Measurements from ENCODE around the gene MOK.

The MOK gene

GRCh38 chr14:102187568-102188001 is 117.4 kb downstream of the MOK start:
- no peak overlapping the region for H3K4me3 ChIP-seq (IDR thresholded peaks at IDR 0.05; ENCODE audit: insufficient read depth, low read depth, low read length)
- H3K36me3 ChIP-seq (ENCODE audit: insufficient read depth), result no peaks in the 10 kb centered on the region
- H3K79me2 ChIP-seq (ENCODE audit: insufficient read depth, low read depth), result peaks cover 38% of the 10 kb centered on the region
- no peaks in the 10 kb centered on the region for H3K4me1 ChIP-seq (ENCODE audit: low read depth, poor library complexity, severe bottlenecking)
- no peak overlapping the region for H3K4me2 ChIP-seq
- no peaks in the 10 kb centered on the region for H3K27me3 ChIP-seq (ENCODE audit: insufficient read depth, low read depth)
- H3K9ac ChIP-seq, result no peak overlapping the region
- H2AFZ ChIP-seq (ENCODE audit: low read depth), result no peak overlapping the region
- H3K27ac ChIP-seq, result no peak overlapping the region
- H4K20me1 ChIP-seq (ENCODE audit: insufficient read depth), result no peaks in the 10 kb centered on the region
- no peak for TF ChIP-seq CTCF (conservative IDR thresholded peaks at IDR 0.05; ENCODE audit: low read depth, low read length)

GRCh38 chr14:102187044-102187443 is 117.9 kb downstream of the MOK start:
- Histone ChIP-seq H3K9ac (no peak overlapping the region), H3K4me2 (no peak overlapping the region), H3K27ac (no peak overlapping the region), H3K79me2 (ENCODE audit: insufficient read depth, low read depth) (peaks cover 38% of the 10 kb centered on the region), H3K4me1 (ENCODE audit: low read depth, poor library complexity, severe bottlenecking) (peaks cover 4% of the 10 kb centered on the region), H3K4me3 (IDR thresholded peaks at IDR 0.05; ENCODE audit: insufficient read depth, low read depth, low read length) (no peak overlapping the region), H3K36me3 (ENCODE audit: insufficient read depth) (no peaks in the 10 kb centered on the region), H2AFZ (ENCODE audit: low read depth) (no peak overlapping the region), H3K27me3 (ENCODE audit: insufficient read depth, low read depth) (no peaks in the 10 kb centered on the region), H4K20me1 (ENCODE audit: insufficient read depth) (no peaks in the 10 kb centered on the region)
- no peak for TF ChIP-seq CTCF (conservative IDR thresholded peaks at IDR 0.05; ENCODE audit: low read depth, low read length)

- H4K20me1 ChIP-seq (ENCODE audit: insufficient read depth), result no peaks in the 10 kb centered on the region
- H3K4me2 ChIP-seq, result no peak overlapping the region
- H2AFZ ChIP-seq (ENCODE audit: low read depth), result no peak overlapping the region
- TF ChIP-seq CTCF (conservative IDR thresholded peaks at IDR 0.05; ENCODE audit: low read depth, low read length), result no peak
- H3K79me2 ChIP-seq (ENCODE audit: insufficient read depth, low read depth), result peaks cover 51% of the 10 kb centered on the region
- H3K4me3 ChIP-seq (IDR thresholded peaks at IDR 0.05; ENCODE audit: insufficient read depth, low read depth, low read length), result no peak overlapping the region
- peaks cover 17% of the 10 kb centered on the region for H3K4me1 ChIP-seq (ENCODE audit: low read depth, poor library complexity, severe bottlenecking)
- no peaks in the 10 kb centered on the region for H3K27me3 ChIP-seq (ENCODE audit: insufficient read depth, low read depth)
- no peak overlapping the region for H3K27ac ChIP-seq
- no peak overlapping the region for H3K9ac ChIP-seq
- H3K36me3 ChIP-seq (ENCODE audit: insufficient read depth), result no peaks in the 10 kb centered on the region
Measured at GRCh38 chr14:102185360-102185759, 119.6 kb downstream of the MOK start.

GRCh38 chr14:102184316-102185035 is 120.5 kb downstream of the MOK start:
- Histone ChIP-seq H2AFZ (ENCODE audit: low read depth) (no peak overlapping the region), H3K9ac (no peak overlapping the region), H3K79me2 (ENCODE audit: insufficient read depth, low read depth) (peaks cover 54% of the 10 kb centered on the region), H3K4me2 (no peak overlapping the region), H3K27ac (no peak overlapping the region), H3K36me3 (ENCODE audit: insufficient read depth) (no peaks in the 10 kb centered on the region), H3K27me3 (ENCODE audit: insufficient read depth, low read depth) (no peaks in the 10 kb centered on the region), H3K4me1 (ENCODE audit: low read depth, poor library complexity, severe bottlenecking) (peaks cover 17% of the 10 kb centered on the region), H3K4me3 (IDR thresholded peaks at IDR 0.05; ENCODE audit: insufficient read depth, low read depth, low read length) (no peak overlapping the region), H4K20me1 (ENCODE audit: insufficient read depth) (no peaks in the 10 kb centered on the region)
- TF ChIP-seq CTCF (conservative IDR thresholded peaks at IDR 0.05; ENCODE audit: low read depth, low read length), result no peak

Measured in KMS-11 (cell line).